Measurements from ENCODE around the gene G6PC1. TPM values are rescaled to one million over a fixed set of nuclear protein-coding genes. Genes with fewer than 3 reads are reported as not detected.
"Not testable (repeated sequence)": the region's sequence is repeated elsewhere in the genome, so short reads cannot be mapped to it uniquely, and the experiment has no call there.

Gene G6PC1
- polyA plus RNA-seq, 6 donors from 2014 or later = not detected

DNA sequence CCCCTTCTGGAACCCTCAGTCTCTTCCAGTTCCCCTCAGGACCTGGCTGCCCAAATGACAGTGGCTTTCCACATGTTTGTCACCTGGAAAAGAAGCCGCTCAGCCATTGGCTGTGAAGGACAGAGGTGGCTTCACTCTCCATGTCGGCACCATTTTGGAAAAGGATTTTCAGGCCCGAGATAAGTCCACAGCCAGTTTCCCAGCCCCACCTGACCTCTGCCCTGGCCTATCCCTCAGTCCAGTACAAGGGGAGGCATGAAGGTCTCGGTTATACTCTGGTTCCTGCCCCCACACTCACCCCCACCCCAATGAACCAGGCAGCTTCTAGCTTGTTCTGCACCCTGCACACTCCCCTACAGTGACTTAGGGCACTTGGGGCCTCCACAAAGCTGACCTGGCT, 34.4 kb upstream of the G6PC1 start:
- Mint-ChIP-seq H3K27ac (no peak overlapping the region), H3K4me1 (no peaks in the 10 kb centered on the region), H3K36me3 (no peaks in the 10 kb centered on the region), H3K9me3 (peaks cover 0 to 10% (median 2%) of the 10 kb centered on the region in 7 donors), H3K4me3 (peak overlapping the region in 1 of 8 donors; percentile 9), H3K27me3 (peaks cover 4 to 45% (median 36%) of the 10 kb centered on the region in 3 donors)
- ATAC-seq (ENCODE audit: low read depth in 2 of 2) (no peak), DNase-seq (no peak)

DNA sequence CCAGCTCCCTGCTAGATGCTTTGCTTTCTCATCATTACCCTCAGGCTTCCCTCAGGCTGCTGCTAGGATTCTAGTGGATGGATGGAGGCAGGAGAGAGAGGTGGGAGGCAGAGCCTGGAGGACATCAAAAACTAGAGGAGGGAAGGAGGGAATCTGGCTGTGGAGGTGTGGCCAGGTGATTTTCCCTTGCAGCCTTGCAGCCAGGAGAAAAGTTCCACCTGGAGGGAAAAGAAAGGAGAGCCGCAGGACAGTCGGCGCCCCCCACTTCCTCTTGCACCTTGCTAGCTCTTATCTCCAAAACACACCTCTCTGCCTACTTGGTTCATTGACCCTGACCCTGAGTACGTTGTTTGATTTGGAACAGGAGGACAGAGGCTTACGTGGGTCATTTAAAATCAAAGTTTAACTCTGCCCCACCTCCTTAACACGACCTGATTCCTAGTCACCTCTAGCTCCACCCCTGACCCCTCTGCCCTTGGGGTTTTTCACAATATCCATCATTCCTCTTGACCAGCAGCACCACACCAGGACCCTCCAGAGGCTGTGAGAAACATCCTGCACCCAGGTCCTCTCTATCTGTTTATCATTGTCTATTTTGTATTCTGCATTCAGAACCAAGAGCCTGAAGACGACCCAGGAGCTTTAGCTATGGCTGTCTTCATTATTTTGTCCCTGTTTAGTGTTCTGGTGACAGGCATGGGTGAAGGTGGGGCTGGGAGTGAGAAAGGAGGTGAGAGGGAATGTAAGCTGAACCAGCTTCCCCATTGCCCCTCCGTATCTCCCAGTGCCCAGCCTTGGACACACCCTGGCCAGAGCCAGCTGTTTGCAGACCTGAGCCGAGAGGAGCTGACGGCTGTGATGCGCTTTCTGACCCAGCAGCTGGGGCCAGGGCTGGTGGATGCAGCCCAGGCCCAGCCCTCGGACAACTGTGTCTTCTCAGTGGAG, 33.7 kb upstream of the G6PC1 start:
- Mint-ChIP-seq H3K4me1 (no peaks in the 10 kb centered on the region), H3K27ac (peak overlapping the region in 1 of 6 donors; percentile 12), H3K4me3 (no peak overlapping the region), H3K27me3 (peaks cover 9 to 52% (median 43%) of the 10 kb centered on the region in 3 donors), H3K9me3 (peaks cover 0 to 12% (median 2%) of the 10 kb centered on the region in 7 donors), H3K36me3 (peaks cover 0 to 7% of the 10 kb centered on the region in 2 donors)
- ATAC-seq (ENCODE audit: low read depth in 2 of 2) = no peak
- no peak for DNase-seq

- H3K4me3 Mint-ChIP-seq; H3K4me1 Mint-ChIP-seq; ATAC-seq (ENCODE audit: low read depth in 2 of 2); DNase-seq; H3K27ac Mint-ChIP-seq; H3K36me3 Mint-ChIP-seq: not testable (repeated sequence)
- peaks cover 0 to 12% (median 2%) of the 10 kb centered on the region in 7 donors for H3K9me3 Mint-ChIP-seq
- H3K27me3 Mint-ChIP-seq = peaks cover 9 to 53% (median 48%) of the 10 kb centered on the region in 3 donors
These were observed 32.8 kb upstream of the G6PC1 start for GRCh38 chr17:42867694-42868261.

- peak overlapping the region in 1 of 8 donors; percentile 63 for H3K4me3 Mint-ChIP-seq
- H3K9me3 Mint-ChIP-seq = peaks cover 0 to 12% (median 2%) of the 10 kb centered on the region in 7 donors
These were observed 32.3 kb upstream of the G6PC1 start for GRCh38 chr17:42868338-42868737.

DNA sequence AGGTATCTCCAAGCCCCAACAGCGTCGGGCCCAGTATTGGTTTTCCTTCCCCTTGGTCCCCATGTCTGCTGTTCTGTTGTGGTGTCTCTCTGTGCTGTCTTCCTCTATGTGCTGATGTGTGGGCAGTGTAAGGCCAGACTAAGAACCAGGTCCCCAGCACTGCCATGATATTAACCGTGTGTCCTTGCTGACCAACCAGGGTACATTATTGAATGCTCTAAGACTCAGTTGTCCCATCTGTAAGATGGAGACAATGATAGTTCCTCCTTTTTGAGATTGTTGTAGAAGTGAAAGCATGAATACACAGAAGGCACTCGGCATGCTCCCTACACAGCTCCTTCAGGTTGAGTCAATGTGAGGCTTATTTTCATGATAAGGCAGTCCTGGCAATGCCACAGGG, 29.0 kb upstream of the G6PC1 start:
- Mint-ChIP-seq H3K4me3 (peak overlapping the region in 1 of 8 donors; percentile 53), H3K36me3 (peaks cover 0 to 7% of the 10 kb centered on the region in 2 donors), H3K27me3 (peaks cover 6 to 37% (median 35%) of the 10 kb centered on the region in 3 donors), H3K27ac (peak overlapping the region in 1 of 6 donors; percentile 17), H3K4me1 (no peaks in the 10 kb centered on the region), H3K9me3 (peaks cover 0 to 10% (median 2%) of the 10 kb centered on the region in 7 donors)
- DNase-seq (no peak), ATAC-seq (ENCODE audit: low read depth in 2 of 2) (no peak)

More at GRCh38 chr17:42868338-42868737, 32.3 kb upstream of the G6PC1 start:
- DNase-seq (no peak), ATAC-seq (ENCODE audit: low read depth in 2 of 2) (no peak)
- Mint-ChIP-seq H3K4me1 (no peaks in the 10 kb centered on the region), H3K27ac (no peak overlapping the region), H3K27me3 (peaks cover 9 to 56% (median 53%) of the 10 kb centered on the region in 3 donors), H3K36me3 (peaks cover 0 to 7% of the 10 kb centered on the region in 2 donors)

- peak overlapping the region in 2 of 6 donors; percentile 17 to 85 for H3K27ac Mint-ChIP-seq
- H3K4me3 Mint-ChIP-seq = no peak overlapping the region
- H3K27me3 Mint-ChIP-seq = peaks cover 6 to 38% (median 35%) of the 10 kb centered on the region in 3 donors
- peaks cover 0 to 10% (median 2%) of the 10 kb centered on the region in 7 donors for H3K9me3 Mint-ChIP-seq
- peaks cover 0 to 7% of the 10 kb centered on the region in 2 donors for H3K36me3 Mint-ChIP-seq
- DNase-seq (no peak), ATAC-seq (ENCODE audit: low read depth in 2 of 2) (no peak)
- no peaks in the 10 kb centered on the region for H3K4me1 Mint-ChIP-seq
These were observed 28.2 kb upstream of the G6PC1 start for GRCh38 chr17:42872251-42872965.

DNA sequence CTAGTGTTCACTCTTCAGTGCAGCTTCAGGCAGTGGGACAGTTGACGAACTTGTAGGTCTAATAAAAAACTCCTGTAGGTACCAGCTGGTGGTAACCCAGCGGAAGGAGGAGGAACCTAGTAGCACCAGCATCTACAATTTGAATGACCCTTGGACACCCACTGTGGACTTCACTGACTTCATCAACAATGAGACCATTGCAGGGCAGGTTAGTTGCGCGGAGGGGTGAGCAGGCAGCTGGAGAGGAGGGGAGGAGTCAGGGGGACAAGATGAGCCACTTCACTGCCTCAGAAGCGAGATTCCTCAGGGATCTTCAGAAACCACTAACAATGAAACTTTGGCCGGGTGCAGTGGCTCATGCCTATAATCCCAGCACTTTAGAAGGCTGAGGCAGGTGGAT, 27.3 kb upstream of the G6PC1 start:
- H3K27ac Mint-ChIP-seq = no peak overlapping the region
- peaks cover 0 to 10% (median 2%) of the 10 kb centered on the region in 7 donors for H3K9me3 Mint-ChIP-seq
- DNase-seq (no peak), ATAC-seq (ENCODE audit: low read depth in 2 of 2) (no peak)
- H3K4me1 Mint-ChIP-seq = no peaks in the 10 kb centered on the region
- peaks cover 6 to 47% (median 44%) of the 10 kb centered on the region in 3 donors for H3K27me3 Mint-ChIP-seq
- H3K36me3 Mint-ChIP-seq = peaks cover 0 to 7% of the 10 kb centered on the region in 2 donors
- H3K4me3 Mint-ChIP-seq = peak overlapping the region in 1 of 8 donors; percentile 23

DNA sequence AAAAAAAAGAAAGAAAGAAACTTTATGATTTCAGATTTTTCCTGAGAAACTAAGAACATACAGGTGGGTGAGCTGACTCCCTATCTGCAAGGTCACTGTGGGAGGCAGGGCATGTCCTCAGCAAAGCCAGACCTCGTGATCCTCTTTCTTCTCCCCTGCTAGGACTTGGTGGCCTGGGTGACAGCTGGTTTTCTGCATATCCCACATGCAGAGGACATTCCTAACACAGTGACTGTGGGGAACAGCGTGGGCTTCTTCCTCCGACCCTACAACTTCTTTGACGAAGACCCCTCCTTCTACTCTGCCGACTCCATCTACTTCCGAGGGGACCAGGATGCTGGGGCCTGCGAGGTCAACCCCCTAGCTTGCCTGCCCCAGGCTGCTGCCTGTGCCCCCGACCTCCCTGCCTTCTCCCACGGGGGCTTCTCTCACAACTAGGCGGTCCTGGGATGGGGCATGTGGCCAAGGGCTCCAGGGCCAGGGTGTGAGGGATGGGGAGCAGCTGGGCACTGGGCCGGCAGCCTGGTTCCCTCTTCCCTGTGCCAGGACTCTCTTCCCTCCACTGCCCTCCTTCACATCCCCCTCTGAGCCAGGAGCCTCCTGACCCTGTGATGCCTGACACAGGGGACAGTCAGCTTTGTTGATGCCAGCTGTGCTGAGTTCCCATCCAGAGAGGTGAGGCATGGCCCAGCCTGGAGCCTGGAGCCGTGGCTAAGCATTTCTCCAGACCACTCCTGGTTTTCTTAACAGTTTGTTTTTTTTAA, 26.5 kb upstream of the G6PC1 start:
- not testable (repeated sequence) for H3K4me3 Mint-ChIP-seq; H3K36me3 Mint-ChIP-seq; DNase-seq; H3K4me1 Mint-ChIP-seq; ATAC-seq (ENCODE audit: low read depth in 2 of 2)
- peak overlapping the region in 1 of 6 donors; percentile 49 for H3K27ac Mint-ChIP-seq
- peaks cover 0 to 10% (median 2%) of the 10 kb centered on the region in 7 donors for H3K9me3 Mint-ChIP-seq
- peaks cover 6 to 49% (median 48%) of the 10 kb centered on the region in 3 donors for H3K27me3 Mint-ChIP-seq

DNA sequence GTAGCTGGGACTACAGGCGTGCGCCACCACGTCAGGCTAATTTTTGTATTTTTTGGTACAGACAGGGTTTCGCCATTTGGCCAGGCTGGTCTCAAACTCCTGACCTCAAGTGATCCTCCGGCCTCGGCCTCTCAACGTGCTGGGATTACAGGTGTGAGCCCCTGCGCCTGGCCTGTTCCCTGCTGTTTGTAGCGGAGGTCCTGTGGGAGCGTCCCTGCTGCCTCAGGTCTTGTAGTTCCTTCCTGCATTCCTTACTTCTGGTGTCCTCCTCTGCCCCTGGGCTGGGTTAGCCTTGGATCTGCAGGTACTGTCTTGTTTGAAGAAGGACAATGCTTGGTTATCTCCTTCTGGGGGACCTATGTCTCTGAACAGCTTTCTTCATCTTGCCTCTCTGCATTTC, 23.6 kb upstream of the G6PC1 start:
- DNase-seq = no peak
- Mint-ChIP-seq H3K4me1 (peaks cover 0 to 3% (median 0%) of the 10 kb centered on the region in 3 donors), H3K27ac (peak overlapping the region in 1 of 6 donors; percentile 5), H3K9me3 (no peaks in the 10 kb centered on the region), H3K4me3 (no peak overlapping the region), H3K36me3 (no peaks in the 10 kb centered on the region), H3K27me3 (peaks cover 0 to 51% (median 41%) of the 10 kb centered on the region in 3 donors)
- ATAC-seq (ENCODE audit: low read depth in 2 of 2) = no peak

DNA sequence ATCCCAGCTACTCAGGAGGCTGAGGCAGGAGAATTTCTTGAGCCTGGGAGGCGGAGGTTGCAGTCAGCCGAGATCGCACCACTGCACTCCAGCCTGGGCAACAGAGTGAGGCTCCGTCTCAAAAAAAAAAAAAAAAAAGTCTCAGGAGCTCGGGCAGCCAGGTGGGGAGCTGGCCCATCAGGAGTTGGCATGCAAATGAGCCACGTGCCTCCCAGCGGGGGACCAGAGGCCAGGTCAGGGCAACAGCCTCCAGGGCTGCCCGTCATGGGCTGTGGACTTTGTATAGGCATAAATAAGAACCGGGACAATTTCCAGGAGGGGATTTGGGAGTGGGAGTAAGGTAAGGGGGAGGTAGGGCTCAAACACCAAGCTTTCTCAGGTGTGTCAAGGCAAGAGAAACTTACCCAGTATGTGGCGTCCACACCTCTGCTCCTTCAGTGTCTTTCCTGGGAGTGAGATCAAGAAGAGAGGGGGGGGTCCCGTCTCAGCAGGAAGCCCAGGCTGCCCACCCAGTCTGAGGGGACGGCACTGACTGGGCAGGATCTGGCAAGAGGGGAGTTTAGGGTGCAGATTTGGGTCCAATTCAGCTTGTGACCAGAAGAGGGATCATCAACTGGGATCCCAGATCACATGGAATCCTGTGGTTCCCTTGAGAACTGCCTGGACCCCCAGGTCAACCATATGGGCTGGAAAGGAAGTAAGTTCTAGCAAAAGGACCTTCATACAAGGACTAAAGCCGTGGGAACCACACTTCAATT, 22.3 kb upstream of the G6PC1 start:
- DNase-seq = no peak
- H3K36me3 Mint-ChIP-seq = no peaks in the 10 kb centered on the region
- H3K27me3 Mint-ChIP-seq = peaks cover 0 to 44% (median 36%) of the 10 kb centered on the region in 3 donors
- H3K27ac Mint-ChIP-seq = peak overlapping the region in 1 of 6 donors; percentile 39
- H3K4me3 Mint-ChIP-seq = no peak overlapping the region
- H3K9me3 Mint-ChIP-seq = no peaks in the 10 kb centered on the region
- peaks cover 0 to 3% (median 0%) of the 10 kb centered on the region in 3 donors for H3K4me1 Mint-ChIP-seq
- no peak for ATAC-seq (ENCODE audit: low read depth in 2 of 2)

DNA sequence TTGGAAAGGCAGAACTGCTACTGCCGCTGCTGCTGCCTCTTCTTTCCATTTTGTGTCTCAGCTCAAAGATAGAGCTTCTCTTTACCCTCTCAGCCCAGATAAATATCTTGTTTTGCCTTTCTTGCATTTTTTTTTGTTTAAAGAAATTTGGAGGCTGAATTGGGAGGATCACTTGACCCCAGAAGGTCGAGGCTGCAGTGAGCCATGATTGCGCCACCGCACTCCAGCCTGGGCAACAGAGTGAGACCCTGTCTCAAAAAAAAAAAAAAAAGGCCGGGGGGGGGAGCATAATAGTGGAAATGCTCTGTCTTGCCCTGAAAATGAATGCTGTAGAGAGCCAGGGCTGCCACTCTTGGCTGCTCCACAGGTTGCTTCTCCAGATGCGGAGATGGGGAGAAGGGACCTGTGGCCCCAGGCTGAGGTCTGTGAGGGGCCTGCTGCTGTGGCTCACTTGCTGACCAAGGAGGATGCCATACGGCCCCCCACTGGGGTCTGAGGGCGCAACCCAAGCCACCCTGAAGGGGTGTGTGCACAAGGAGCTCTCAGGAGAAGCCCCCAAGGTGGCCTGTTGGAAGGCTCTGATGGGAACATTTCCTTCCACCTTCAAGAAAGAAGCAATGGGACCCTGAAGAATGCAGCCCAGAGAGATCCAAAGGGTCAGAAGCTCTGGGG, 21.5 kb upstream of the G6PC1 start:
- no peak overlapping the region for H3K4me3 Mint-ChIP-seq
- H3K9me3 Mint-ChIP-seq = no peaks in the 10 kb centered on the region
- no peaks in the 10 kb centered on the region for H3K36me3 Mint-ChIP-seq
- no peak for DNase-seq
- H3K27ac Mint-ChIP-seq = peak overlapping the region in 1 of 6 donors; percentile 39
- ATAC-seq (ENCODE audit: low read depth in 2 of 2) = no peak
- H3K4me1 Mint-ChIP-seq = peaks cover 0 to 3% (median 0%) of the 10 kb centered on the region in 3 donors
- H3K27me3 Mint-ChIP-seq = peaks cover 0 to 46% (median 32%) of the 10 kb centered on the region in 3 donors

Measured in naive B cell (primary cell).